ENCODE measurements around the gene TMC7. TPM values are rescaled to one million over a fixed set of nuclear protein-coding genes. Genes with fewer than 3 reads are reported as not detected.

TMC7 gene
- total RNA-seq, 1 donor from 2014 or later, result 1.4 TPM

- TF ChIP-seq, protein P1, sequence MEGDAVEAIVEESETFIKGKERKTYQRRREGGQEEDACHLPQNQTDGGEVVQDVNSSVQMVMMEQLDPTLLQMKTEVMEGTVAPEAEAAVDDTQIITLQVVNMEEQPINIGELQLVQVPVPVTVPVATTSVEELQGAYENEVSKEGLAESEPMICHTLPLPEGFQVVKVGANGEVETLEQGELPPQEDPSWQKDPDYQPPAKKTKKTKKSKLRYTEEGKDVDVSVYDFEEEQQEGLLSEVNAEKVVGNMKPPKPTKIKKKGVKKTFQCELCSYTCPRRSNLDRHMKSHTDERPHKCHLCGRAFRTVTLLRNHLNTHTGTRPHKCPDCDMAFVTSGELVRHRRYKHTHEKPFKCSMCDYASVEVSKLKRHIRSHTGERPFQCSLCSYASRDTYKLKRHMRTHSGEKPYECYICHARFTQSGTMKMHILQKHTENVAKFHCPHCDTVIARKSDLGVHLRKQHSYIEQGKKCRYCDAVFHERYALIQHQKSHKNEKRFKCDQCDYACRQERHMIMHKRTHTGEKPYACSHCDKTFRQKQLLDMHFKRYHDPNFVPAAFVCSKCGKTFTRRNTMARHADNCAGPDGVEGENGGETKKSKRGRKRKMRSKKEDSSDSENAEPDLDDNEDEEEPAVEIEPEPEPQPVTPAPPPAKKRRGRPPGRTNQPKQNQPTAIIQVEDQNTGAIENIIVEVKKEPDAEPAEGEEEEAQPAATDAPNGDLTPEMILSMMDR (conservative IDR thresholded peaks at IDR 0.05), result no peak
- Mint-ChIP-seq H3K27me3 (no peaks in the 10 kb centered on the region), H3K27ac (no peak overlapping the region)
These were observed 18.1 kb downstream of the TMC7 start for GRCh38 chr16:19001788-19002187.

GRCh38 chr16:19003935-19004334 lies 20.2 kb downstream of the TMC7 start:
- no peak for DNase-seq (ENCODE audit: extremely low spot score, unreplicated experiment)
- Mint-ChIP-seq H3K4me3 (no peak overlapping the region), H3K27me3 (no peaks in the 10 kb centered on the region), H3K27ac (no peak overlapping the region), H3K9me3 (no peaks in the 10 kb centered on the region), H3K36me3 (no peaks in the 10 kb centered on the region), H3K4me1 (ENCODE audit: unreplicated experiment) (peaks cover 4% of the 10 kb centered on the region)
- TF ChIP-seq, protein P1 (conservative IDR thresholded peaks at IDR 0.05), result no peak

More at GRCh38 chr16:19001788-19002187, 18.1 kb downstream of the TMC7 start:
- no peak for DNase-seq (ENCODE audit: extremely low spot score, unreplicated experiment)
- H3K4me3 Mint-ChIP-seq, result no peak overlapping the region
- no peaks in the 10 kb centered on the region for H3K9me3 Mint-ChIP-seq
- no peaks in the 10 kb centered on the region for H3K4me1 Mint-ChIP-seq (ENCODE audit: unreplicated experiment)
- no peaks in the 10 kb centered on the region for H3K36me3 Mint-ChIP-seq

- TF ChIP-seq, protein P1 (conservative IDR thresholded peaks at IDR 0.05), result no peak
These were observed 22.1 kb downstream of the TMC7 start for GRCh38 chr16:19005561-19006445.

DNA sequence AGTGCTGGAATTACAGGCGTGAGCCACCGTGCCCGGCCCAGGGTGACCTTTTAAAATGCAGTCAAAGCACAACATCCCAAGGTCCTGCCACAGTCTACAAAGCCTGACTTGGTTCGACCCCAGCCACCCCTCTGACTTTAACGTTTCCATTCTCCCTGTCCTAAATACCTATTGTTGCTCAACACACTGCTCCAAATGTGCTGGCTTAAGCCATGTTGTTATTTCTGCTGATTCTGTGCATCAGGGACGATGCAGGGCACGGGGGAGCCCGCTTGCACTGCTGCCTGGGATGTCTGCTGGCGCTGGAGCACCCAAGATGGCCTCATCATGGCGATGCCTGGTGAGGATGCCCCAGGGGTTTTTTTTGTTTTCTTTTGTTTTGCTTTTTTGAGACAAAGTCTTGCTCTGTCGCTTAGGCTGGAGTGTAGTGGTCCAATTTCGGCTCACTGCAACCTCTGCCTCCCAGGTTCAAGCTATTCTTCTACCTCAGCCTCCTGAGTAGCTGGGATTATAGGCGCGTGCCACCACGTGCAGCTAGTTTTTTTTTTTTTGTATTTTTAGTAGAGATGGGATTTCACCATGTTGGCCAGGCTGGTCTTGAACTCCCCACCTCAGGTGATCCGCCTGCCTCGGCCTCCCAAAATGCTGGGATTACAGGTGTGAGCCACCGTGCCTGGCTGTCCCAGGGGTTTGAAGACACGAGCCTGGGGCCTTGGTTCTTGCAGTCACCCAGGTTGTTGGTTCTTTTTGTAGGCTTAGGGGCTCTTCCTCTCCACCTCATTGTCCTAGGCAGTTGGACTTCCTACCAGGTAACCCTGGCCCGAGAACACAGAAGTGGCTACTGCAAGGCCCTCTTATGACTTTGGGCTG lies 22.9 kb downstream of the TMC7 start:
- no peaks in the 10 kb centered on the region for H3K27me3 Mint-ChIP-seq
- DNase-seq (ENCODE audit: extremely low spot score, unreplicated experiment), result no peak
- no peak overlapping the region for H3K4me3 Mint-ChIP-seq
- peaks cover 4% of the 10 kb centered on the region for H3K4me1 Mint-ChIP-seq (ENCODE audit: unreplicated experiment)
- H3K36me3 Mint-ChIP-seq, result no peaks in the 10 kb centered on the region
- no peaks in the 10 kb centered on the region for H3K9me3 Mint-ChIP-seq
- TF ChIP-seq, protein P1 (conservative IDR thresholded peaks at IDR 0.05), result no peak
- no peak overlapping the region for H3K27ac Mint-ChIP-seq

More at GRCh38 chr16:19005561-19006445, 22.1 kb downstream of the TMC7 start:
- Mint-ChIP-seq H3K4me1 (ENCODE audit: unreplicated experiment) (peaks cover 4% of the 10 kb centered on the region), H3K36me3 (no peaks in the 10 kb centered on the region), H3K27me3 (no peaks in the 10 kb centered on the region), H3K9me3 (no peaks in the 10 kb centered on the region), H3K27ac (no peak overlapping the region), H3K4me3 (no peak overlapping the region)
- no peak for DNase-seq (ENCODE audit: extremely low spot score, unreplicated experiment)

GRCh38 chr16:19008245-19009169 lies 24.8 kb downstream of the TMC7 start:
- H3K4me3 Mint-ChIP-seq, result no peak overlapping the region
- TF ChIP-seq, protein P1 (conservative IDR thresholded peaks at IDR 0.05), result no peak
- peaks cover 4% of the 10 kb centered on the region for H3K4me1 Mint-ChIP-seq (ENCODE audit: unreplicated experiment)
- H3K27me3 Mint-ChIP-seq, result no peaks in the 10 kb centered on the region
- no peaks in the 10 kb centered on the region for H3K36me3 Mint-ChIP-seq
- no peak overlapping the region for H3K27ac Mint-ChIP-seq
- no peak for DNase-seq (ENCODE audit: extremely low spot score, unreplicated experiment)
- no peaks in the 10 kb centered on the region for H3K9me3 Mint-ChIP-seq
